HPDE6-E6E7 (cell line): ENCODE measurements around the gene MON2.
A peak's percentile ranks its signal among the peaks of the same experiment; 100 is the strongest.
"Not testable (repeated sequence)": the region's sequence is repeated elsewhere in the genome, so short reads cannot be mapped to it uniquely, and the experiment has no call there.

Source experiments
- DNase-seq: peaks from one replicate; pipeline ENCODE4 v3.0.0; 2011; ENCODE audit warnings: missing footprints; ENCODE audit errors: extremely low spot score

The MON2 gene

DNA sequence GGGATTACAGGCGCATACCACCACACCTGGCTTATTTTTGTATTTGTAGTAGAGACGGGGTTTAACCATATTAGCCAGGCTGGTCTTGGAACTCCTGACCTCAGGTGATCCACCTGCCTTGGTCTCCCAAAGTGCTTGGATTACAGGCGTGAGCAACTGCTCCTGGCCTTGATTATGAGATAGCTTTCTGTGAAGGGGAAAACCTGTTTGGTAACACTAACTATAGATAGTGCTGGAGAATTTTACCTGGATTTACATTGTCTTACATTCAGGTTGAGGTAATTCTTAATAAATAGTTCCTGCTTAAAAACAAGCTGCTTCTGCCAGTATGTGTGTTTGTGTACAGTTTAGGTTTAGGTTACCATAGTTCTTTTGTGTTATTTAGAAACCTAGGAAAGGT is 77.1 kb downstream of the MON2 start:
- no peak for DNase-seq

DNA sequence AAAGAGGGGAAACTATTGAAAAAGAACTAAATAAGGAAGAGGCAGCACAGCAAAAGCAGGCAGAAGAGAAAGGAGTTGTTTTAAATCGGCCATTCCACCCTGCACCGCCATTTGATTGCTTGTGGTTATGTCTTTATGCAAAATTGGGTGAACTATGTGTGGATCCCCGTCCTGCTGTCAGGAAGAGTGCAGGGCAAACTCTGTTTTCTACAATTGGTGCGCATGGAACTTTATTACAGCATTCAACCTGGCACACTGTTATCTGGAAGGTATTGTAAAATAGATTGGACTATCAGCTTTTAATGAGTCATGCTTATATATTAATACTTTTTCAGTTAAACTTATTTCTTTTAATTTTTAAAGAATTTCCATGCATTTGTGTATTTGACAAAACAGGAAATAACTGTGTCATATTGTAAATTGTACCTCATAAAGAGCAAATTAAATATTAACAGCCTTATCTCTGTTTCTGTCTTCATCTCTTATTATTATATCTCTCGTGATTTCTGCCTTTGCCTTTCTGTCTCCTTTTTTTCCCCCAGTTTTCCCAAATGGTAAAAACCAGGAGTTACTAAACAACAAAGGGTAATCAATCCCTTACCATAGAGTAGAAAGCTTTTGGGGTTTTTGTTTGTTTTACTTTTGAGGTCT is 86.4 kb downstream of the MON2 start:
- DNase-seq: no peak

DNA sequence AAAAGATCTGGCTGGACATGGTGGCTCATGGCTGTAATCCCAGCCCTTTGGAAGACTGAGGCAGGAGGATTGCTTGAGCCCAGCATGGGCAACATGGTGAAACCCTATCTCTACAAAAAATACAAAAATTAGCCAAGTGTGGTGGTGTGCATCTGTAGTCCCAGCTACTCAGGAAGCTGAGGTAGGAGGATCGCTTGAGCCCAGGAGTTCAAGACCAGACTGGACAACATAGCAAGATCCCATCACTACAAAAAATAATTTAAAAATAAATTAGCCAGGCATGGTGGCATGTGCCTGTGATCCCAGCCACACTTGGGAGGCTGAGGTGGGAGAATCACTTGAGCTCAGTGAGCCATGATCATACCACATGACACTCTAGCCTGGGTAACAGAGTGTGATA is 92.7 kb downstream of the MON2 start:
- DNase-seq: not testable (repeated sequence)

DNA sequence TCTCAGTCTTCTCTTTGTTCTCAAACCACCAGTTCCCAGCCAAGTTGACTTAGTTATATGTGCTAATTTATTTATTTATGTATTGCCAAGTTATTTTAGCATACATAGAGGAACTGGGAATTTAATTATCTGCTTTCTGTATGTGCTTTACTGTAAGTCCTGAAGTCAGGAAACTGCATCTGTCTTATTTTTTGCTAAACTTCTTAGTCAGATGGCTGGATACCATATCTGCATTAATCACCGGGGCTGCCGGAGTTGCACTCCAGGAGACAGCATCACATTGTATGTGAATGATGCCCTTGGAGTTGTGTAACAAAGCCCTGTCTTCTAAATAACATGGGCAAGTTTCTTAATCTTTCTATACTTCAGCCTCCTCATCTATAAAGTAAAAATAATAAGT is 96.2 kb downstream of the MON2 start:
- no peak for DNase-seq

DNA sequence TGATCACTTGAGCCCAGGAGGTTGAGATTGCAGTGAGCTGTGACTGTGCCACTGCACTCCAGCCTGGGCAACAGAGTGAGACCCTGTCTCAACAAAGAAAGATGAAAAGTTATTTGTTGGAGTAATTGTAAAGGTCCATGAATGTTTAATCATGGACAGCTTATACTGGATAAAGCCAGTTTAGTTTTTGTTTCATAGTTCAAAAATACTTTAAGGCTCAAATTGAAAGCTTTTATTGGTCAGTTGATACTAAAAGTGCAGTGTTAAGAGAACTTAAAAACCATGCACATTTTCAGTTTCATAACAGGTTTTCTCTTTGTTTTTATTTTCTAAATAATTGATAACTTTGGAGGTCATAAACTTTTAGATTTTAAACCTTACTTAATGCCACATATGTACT is 108.4 kb downstream of the MON2 start:
- DNase-seq: no peak

DNA sequence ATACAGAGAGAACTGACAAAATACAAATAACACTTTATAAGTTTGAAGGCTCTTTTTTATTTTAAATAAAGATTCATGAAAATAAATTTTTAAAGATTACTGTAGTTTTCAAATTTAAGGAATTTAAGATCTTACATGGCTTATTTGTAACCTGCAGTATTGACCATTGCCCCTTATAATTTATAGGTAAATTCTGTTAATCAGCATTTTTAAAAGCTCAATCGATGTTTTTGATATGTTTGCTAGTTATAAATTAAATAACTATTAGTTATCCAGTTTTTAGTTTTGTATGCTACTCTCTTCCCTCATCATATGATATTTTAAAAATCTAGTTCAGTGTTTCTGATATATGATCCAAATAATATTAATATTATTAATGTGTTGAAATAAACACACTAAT is 109.9 kb downstream of the MON2 start:
- DNase-seq: no peak

DNA sequence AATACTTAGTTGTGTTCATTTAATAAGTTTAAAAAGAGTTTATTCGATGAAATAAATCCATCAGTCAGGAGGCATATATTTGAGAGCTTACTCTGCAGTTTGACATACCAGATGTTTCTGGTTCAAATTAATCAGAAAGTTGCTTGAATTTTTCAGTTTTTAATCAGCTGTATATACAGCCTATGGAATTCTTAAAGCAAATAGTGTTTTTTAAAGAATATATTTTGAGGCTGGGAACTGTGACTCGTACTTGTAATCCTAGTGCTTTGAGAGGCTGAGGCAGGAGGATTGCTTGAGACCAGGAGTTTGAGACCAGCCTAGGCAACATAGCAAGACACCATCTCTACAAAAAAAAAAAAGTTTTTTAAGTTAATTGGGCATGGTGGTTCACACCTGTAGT is 112.1 kb downstream of the MON2 start:
- DNase-seq: no peak

DNA sequence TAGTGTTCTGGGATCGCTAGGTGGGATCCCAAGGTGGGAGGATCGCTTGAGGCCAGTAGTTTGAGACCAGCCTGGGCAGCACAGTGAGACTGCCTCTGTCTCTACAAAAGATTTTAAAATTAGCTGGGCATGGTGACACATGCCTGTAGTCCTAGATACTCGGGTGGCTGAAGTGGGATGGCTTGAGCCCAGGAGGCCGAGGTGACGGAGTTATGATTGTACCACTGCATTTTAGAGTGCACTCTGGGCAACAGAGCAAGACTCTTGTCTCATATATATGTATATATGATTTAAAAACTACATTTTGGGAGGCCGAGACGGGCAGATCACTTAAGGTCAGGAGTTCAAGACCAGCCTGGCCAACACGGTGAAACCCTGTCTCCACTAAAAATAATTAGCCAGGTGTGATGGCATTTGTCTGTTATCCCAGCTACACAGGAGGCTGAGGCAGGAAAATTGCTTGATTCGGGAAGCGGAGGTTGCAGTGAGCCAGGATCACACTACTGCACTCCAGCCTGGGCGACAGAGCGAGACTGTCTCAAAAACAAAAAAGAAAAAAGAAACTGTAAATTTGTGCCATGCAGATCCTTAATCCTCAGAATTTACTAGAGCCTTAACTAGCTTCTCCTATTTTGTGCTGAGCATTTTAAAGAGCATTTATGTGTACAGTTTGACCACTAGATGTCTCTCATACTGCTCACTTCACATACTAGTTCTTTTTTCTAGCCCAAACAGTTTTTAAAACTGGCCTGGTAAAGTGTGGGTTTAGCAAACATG is 114.8 kb downstream of the MON2 start:
- peak; percentile 25 for DNase-seq

DNA sequence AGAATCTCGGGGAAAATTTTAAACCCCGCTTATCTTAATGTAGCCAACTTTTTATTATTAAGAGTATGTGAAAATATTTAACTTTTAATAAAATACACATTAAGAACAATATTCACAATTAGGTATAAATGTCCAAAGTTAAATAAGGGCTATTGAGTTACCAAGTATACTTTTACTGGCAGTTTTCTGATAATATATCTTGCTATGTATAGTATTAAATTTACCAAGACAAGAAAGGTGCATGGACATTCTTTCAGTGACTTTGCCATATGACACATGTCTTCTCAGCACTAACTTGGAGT is 115.4 kb downstream of the MON2 start:
- DNase-seq: no peak

DNA sequence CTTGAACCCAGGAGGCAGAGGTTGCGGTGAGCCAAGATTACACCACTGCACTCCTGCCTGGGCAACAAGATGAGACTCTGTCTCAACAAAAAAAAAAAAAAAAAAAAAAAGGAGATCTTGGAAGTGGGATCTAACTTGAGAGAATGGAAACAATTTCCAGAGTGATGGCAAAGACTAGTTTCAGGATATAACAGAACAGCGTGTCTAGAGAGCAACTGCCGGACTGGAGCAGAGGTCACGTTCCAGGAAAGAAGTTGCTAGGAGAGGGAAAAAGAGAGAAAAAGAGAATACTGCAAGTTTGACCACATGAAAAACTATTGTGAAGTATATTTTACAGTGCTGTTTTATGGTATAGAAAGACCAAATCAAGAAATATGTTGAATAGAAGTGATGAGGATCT is 118.0 kb downstream of the MON2 start:
- no peak for DNase-seq

DNA sequence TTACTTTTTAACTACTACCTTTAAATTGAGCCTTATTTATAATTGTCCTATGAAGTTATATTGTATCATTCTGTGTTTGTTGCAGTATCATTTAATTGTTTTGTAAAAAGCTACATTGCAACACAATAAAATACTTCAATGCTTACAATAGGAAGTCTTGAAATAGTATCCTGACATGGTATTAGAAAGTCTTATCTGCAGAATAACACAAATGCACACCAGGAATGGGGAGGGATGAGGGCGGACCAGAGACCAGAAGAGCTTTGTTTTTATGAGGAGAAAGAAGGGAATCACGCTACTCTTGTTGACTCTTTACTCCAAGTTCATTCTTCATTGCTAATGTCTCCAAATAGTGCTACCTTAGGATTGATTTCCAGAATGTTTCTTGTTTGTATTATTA is 120.2 kb downstream of the MON2 start:
- DNase-seq: no peak

DNA sequence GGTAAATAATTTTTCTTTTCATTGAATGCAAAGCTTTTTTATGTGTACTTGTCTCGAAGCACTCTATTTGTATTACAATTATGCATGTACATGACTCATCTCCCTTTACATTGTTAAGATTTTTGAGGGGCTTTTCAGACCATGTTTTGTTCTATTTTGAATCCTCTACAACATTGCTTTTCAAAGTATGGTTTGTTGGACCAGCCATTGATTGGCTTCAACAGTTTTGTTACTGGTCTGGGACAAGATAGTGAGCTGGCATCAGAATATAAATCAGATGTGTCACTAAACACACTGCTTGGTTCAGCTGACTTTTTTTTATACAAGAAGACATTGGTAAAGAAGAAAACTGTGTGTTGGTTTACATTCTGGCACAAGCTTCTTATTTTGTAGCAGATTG is 122.3 kb downstream of the MON2 start:
- no peak for DNase-seq

DNA sequence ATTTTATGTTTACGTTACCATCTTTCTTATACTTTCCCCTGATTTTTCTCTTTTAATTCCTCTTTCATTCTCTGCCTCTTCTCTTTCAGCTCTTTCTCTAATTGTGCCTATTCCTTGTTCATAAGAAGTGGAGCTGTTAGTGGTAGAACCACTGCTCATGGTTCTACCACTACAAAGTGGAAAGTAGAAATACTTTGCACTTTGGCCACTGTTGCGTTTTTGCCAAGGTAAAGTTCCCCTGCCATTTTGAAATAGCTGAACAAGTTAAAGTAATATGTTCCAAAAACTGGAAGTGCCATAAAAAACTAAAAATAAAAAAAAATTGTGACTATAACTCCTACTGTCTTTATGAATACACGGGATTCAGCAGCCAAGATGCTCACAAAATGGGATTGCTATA is 130.6 kb downstream of the MON2 start:
- no peak for DNase-seq

DNA sequence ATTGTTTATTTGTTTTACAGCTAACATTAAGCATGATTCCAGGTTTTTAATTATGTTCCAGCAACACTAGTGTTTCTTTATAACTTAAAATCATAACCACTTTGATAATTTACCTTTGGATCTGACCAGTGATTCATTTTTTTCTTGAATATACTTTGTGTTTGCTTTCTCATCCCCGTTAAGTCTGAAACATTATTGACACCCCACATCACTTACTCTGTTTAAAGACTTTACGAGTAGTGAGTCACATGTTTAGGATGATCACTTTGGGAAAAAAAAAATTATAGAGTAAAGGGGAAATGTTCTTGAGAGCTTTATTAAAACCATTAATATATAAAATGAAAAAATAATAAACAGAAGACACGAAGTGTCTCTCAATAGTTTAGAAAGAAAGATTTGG is 132.2 kb downstream of the MON2 start:
- no peak for DNase-seq

DNA sequence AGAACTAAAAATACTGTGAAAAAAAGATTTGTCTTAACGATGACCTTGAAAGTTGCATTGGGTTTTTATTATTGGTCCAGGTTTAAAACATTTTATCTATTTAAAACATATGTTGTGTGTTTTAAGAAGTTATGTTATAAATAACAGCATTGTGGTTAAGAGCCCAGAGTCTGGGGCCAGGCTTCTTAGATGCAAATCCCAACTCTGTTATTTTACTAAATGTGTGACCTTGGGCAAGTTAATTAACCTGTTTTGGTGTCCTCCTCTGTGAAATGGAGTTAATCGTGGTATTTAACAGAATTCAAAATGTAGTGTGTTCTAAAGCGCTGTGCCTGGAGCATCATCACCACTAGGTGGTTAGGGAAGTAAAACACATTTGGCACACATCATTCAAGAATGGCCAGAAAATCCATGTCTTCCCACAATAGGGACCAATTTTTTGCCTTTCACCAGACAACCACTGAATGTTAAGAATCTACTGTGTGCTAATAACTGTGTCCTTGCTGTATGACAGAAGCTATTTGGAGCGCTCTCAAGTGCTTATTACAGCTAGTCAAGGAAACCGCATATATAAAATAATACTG is 133.3 kb downstream of the MON2 start:
- no peak for DNase-seq

DNA sequence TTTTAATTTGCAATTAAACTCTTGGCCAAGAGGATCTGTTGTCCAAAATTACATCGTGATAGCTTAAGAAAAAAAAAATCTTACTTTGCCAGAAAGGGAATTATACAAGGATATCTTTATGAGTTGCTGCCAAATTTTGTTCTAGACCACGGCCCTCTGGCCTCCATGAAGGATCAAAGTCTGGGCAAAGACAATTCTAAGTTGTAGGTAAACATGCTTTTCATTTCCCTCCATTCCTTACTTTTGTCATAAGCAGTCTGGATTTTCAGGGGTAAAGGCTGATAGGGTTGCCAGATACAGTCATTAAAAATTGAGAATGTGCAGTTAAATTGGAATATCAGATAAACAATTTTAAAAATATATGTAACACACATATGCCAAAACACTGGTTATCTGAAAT is 135.1 kb downstream of the MON2 start:
- DNase-seq: no peak

DNA sequence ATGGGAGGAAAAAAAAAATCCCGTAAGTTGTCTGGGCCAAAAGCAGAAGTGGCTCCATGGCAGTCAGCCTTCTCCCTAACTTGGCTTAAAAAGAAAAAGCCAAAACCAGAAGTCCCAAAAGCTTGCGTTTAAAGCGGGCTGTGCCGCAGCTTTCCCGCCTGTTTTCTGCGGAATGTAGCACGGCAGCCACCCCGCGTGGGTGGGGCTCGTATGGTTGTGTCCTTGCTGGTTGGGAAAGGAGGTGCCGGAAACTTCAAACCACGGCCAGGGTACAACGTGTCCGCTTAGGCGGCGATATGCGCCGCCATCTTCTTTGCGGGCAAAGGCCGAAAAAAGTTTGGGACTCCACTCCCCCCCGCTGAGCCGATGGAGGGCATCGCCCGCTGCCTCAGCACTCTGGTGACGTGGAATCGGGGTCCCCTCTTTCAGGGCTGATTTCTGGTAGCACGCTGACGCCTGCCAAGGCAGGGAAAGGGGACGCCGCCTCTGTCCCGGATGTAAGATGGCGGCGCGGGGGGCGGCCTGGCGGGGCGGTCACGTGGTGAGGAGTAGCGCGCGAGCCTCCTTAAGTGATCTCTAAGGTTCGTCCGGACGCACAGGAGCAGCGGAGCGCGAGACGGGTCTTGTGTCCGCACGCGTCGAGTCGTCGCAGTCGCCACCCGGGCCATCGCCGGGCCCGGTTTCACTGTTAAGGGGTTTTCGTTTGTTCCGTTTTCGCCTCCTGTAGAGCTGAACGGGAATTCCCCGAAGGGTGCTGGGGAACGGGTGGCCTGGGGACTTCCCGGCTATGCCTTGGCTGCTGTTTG is 135.8 kb downstream of the MON2 start:
- DNase-seq: peak; percentile 54

DNA sequence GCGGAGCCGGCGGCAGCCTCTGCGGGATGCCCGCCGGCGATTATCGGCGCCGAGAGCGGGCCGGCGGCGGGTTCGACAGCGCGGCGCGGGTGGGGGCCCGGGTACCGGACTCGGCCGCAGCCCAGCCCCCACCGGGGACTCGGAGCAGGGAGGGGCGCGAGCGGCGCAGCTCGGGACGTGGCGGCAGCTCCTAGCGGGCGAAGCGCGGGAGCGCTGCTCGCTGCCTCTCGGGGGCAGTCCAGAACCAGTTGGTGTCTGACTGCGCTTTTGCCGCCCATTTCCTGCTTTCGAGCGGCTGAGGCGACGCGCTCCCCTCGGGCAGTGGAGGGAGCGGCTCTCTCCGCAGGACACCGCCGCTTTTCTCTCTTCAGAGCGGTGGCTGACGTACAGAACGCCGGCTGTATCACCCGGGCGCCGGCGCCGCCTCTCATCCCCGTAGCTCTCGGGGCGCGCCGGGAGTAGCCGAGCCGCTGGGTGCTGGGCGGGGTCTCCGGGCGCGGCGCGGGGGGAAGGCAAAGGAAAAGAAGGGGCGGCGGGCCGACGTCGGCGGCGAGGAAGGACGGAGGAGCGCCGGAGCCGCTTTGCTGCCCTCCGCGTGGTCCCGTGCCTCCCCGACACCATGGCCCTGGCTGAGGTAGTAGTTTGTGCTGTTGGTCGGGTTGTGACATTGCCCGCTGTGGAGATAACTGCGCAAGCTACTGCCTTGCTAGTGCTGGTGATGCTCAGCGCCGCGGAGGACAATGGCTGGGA is 136.6 kb downstream of the MON2 start:
- peak; percentile 68 for DNase-seq

DNA sequence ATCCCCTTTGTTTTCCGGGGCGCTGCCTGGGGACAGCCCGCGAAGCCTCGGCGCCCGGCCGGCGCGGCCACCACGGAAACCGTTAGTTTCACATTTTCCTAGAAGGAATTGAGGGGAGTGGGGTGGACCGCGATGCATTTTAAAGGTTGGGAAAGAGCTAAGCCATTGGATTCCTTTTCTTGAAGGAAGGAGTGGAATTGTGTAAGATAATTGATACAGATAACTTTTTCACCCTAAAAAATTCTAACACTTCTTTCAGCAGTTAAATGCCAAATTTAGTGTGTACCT is 137.1 kb downstream of the MON2 start:
- no peak for DNase-seq

DNA sequence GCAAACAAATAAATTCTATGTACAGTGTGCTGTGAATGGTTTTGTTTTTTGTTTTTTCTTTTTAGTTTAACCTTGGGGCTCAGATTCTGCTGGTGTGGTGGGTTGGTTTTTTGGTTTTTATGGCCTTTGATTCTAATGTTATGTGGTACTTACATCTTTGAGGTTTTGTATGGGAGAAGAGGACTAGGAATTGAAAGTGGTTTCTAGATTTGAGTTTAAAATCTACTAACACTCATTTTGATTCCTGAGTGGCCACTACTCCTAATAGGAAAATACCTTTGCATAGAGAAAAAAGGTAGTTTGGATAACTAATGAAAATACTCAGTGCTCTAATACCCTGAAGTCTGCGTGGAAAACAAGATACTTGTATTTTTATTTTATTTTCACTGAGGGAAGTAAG is 137.7 kb downstream of the MON2 start:
- no peak for DNase-seq

DNA sequence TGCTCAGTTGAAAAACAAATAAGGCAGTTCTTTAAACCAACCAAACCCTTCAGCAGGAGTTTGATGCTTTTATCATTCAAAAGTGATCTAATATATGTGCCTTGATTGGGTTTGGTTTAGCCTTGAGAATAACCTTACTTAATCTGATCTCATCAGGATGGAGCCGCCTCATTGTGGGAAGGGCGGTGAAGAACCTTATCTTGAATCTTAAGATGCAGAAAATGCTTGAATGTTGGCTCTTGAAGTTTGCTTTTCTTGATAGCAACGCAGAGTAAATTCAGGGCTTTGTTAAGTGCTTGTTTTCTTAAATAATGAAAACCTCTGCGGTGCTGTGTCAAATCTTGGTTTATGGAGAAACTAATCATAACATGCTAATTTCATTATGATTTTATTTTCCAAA is 138.2 kb downstream of the MON2 start:
- no peak for DNase-seq

DNA sequence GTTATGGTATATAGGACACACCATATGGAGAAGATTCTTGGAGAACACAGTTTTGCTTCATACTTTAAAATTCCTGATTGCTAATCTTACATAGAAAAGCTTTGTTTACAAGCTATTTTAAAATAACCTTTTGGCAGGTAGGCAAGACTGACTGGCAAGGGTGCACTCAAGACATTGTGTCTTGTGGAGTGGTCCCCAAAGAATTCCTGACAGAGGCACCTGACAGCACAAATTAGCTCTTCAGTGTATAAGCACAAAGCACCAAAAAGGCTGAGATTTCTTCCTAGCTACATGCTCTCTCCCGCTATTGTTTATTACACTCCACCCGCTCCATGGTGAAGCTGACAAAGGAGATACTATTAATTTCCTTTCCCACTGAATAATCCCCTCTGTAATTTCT is 139.4 kb downstream of the MON2 start:
- DNase-seq: no peak
